Ovary (tissue), 3 donors: Measurements from ENCODE around the gene PRAMEF18.
"Not testable (repeated sequence)": the region's sequence is repeated elsewhere in the genome, so short reads cannot be mapped to it uniquely, and the experiment has no call there.

Source experiments
- EP300 ChIP-seq: sonication (generic); formaldehyde crosslinking; IDR thresholded peaks from one replicate; pipeline ENCODE4 v1.6.1; 2017; ENCODE audit warnings: antibody characterized with exemption
- TF ChIP-seq, protein P1 (sequence below), 3 donors: fragments of 450-650 bp in 2 of 3; fragments of 200-600 bp in 1 of 3; IDR thresholded peaks; one replicate each; pipeline versions ENCODE4 v1.5.1 to v1.8.0; 2016 to 2022; ENCODE audit warnings: antibody characterized with exemption in 3 of 3, mild to moderate bottlenecking in 1 of 3
- donor health status: DM: no; HTN: no; CAD: no.

- TF ChIP-seq, protein P1, sequence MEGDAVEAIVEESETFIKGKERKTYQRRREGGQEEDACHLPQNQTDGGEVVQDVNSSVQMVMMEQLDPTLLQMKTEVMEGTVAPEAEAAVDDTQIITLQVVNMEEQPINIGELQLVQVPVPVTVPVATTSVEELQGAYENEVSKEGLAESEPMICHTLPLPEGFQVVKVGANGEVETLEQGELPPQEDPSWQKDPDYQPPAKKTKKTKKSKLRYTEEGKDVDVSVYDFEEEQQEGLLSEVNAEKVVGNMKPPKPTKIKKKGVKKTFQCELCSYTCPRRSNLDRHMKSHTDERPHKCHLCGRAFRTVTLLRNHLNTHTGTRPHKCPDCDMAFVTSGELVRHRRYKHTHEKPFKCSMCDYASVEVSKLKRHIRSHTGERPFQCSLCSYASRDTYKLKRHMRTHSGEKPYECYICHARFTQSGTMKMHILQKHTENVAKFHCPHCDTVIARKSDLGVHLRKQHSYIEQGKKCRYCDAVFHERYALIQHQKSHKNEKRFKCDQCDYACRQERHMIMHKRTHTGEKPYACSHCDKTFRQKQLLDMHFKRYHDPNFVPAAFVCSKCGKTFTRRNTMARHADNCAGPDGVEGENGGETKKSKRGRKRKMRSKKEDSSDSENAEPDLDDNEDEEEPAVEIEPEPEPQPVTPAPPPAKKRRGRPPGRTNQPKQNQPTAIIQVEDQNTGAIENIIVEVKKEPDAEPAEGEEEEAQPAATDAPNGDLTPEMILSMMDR (IDR thresholded peaks at IDR 0.05), result not testable (repeated sequence)
- not testable (repeated sequence) for TF ChIP-seq EP300
Measured at GRCh38 chr1:13225675-13226204, at the start of gene PRAMEF18.
